MG63 (cell line): ENCODE measurements around the gene SLC30A2. TPM values are rescaled to one million over a fixed set of nuclear protein-coding genes. Genes with fewer than 3 reads are reported as not detected.
A peak's percentile ranks its signal among the peaks of the same experiment; 100 is the strongest.

ENCODE experiments used
- DNase-seq: peaks from one replicate; pipeline ENCODE4 v3.0.0-alpha.2; 2020
- H3K27me3 ChIP-seq: fragments of 250-450 bp; sonication (Bioruptor Pico); 2 replicates; pipeline ENCODE4 v1.5.1; 2020; ENCODE audit warnings: mild to moderate bottlenecking, moderate library complexity
- H3K36me3 ChIP-seq: fragments of 250-450 bp; sonication (Bioruptor Pico); 2 replicates; pipeline ENCODE4 v1.5.1; 2020; ENCODE audit warnings: mild to moderate bottlenecking, moderate library complexity
- H3K4me3 ChIP-seq: fragments of 250-450 bp; sonication (Bioruptor Pico); 2 replicates; pipeline ENCODE4 v1.5.1; 2020; ENCODE audit warnings: mild to moderate bottlenecking, moderate library complexity
- H3K9me3 ChIP-seq: fragments of 250-450 bp; sonication (Bioruptor Pico); 2 replicates; pipeline ENCODE4 v1.5.1; 2020; ENCODE audit warnings: mild to moderate bottlenecking, moderate library complexity
- total RNA-seq: library from RNA; depleted of rRNA; stranded (reverse); fragments of >200 nt; shearing (Covaris generic); gene quantifications from 2 replicates; pipeline ENCODE4 v1.2.3, GENCODE V29; 2014; ENCODE audit warnings: low replicate concordance

The SLC30A2 gene
- total RNA-seq, 1 experiment from 2014 or later: not detected

- no peak for DNase-seq
- H3K27me3 ChIP-seq: peaks cover 25% of the 10 kb centered on the region
- H3K9me3 ChIP-seq: no peaks in the 10 kb centered on the region
- H3K4me3 ChIP-seq: no peak overlapping the region
- H3K36me3 ChIP-seq: no peaks in the 10 kb centered on the region
These were observed 4.3 kb upstream of the SLC30A2 start for GRCh38 chr1:26050248-26050640.

GRCh38 chr1:26049531-26050247 is 3.8 kb upstream of the SLC30A2 start:
- no peaks in the 10 kb centered on the region for H3K36me3 ChIP-seq
- peaks cover 28% of the 10 kb centered on the region for H3K27me3 ChIP-seq
- H3K4me3 ChIP-seq: no peak overlapping the region
- H3K9me3 ChIP-seq: no peaks in the 10 kb centered on the region
- no peak for DNase-seq

GRCh38 chr1:26047278-26047874 is 1.5 kb upstream of the SLC30A2 start:
- DNase-seq: no peak
- Histone ChIP-seq H3K9me3 (no peaks in the 10 kb centered on the region), H3K4me3 (no peak overlapping the region), H3K27me3 (peaks cover 28% of the 10 kb centered on the region), H3K36me3 (no peaks in the 10 kb centered on the region)

GRCh38 chr1:26046246-26047095 is 553 bp upstream of the SLC30A2 start:
- DNase-seq: no peak
- Histone ChIP-seq H3K36me3 (no peaks in the 10 kb centered on the region), H3K4me3 (no peak overlapping the region), H3K27me3 (peaks cover 28% of the 10 kb centered on the region), H3K9me3 (no peaks in the 10 kb centered on the region)

GRCh38 chr1:26044971-26045721 is 772 bp downstream of the SLC30A2 start:
- Histone ChIP-seq H3K36me3 (no peaks in the 10 kb centered on the region), H3K9me3 (no peaks in the 10 kb centered on the region), H3K4me3 (no peak overlapping the region), H3K27me3 (peaks cover 28% of the 10 kb centered on the region)
- DNase-seq: no peak

- H3K36me3 ChIP-seq: no peaks in the 10 kb centered on the region
- H3K27me3 ChIP-seq: peaks cover 28% of the 10 kb centered on the region
- DNase-seq: no peak
- H3K4me3 ChIP-seq: no peak overlapping the region
- no peaks in the 10 kb centered on the region for H3K9me3 ChIP-seq
These were observed 1.5 kb downstream of the SLC30A2 start for GRCh38 chr1:26044414-26044813.

- Histone ChIP-seq H3K9me3 (no peaks in the 10 kb centered on the region), H3K36me3 (no peaks in the 10 kb centered on the region), H3K4me3 (no peak overlapping the region), H3K27me3 (peaks cover 28% of the 10 kb centered on the region)
- DNase-seq: no peak
These were observed 2.2 kb downstream of the SLC30A2 start for GRCh38 chr1:26043765-26044164.

GRCh38 chr1:26041978-26042377 is 3.9 kb downstream of the SLC30A2 start:
- H3K4me3 ChIP-seq: no peak overlapping the region
- H3K36me3 ChIP-seq: no peaks in the 10 kb centered on the region
- no peak for DNase-seq
- H3K27me3 ChIP-seq: peaks cover 21% of the 10 kb centered on the region
- no peaks in the 10 kb centered on the region for H3K9me3 ChIP-seq

- H3K36me3 ChIP-seq: no peaks in the 10 kb centered on the region
- H3K9me3 ChIP-seq: no peaks in the 10 kb centered on the region
- H3K4me3 ChIP-seq: no peak overlapping the region
- H3K27me3 ChIP-seq: peaks cover 15% of the 10 kb centered on the region
- DNase-seq: no peak
These were observed 4.5 kb downstream of the SLC30A2 start for GRCh38 chr1:26041401-26041800.

- H3K9me3 ChIP-seq: no peaks in the 10 kb centered on the region
- H3K27me3 ChIP-seq: no peaks in the 10 kb centered on the region
- no peaks in the 10 kb centered on the region for H3K36me3 ChIP-seq
- no peak overlapping the region for H3K4me3 ChIP-seq
- DNase-seq: no peak
These were observed 7.0 kb downstream of the SLC30A2 start for GRCh38 chr1:26038904-26039303.

GRCh38 chr1:26038477-26038876 is 7.4 kb downstream of the SLC30A2 start:
- DNase-seq: no peak
- Histone ChIP-seq H3K36me3 (no peaks in the 10 kb centered on the region), H3K4me3 (no peak overlapping the region), H3K27me3 (no peaks in the 10 kb centered on the region), H3K9me3 (no peaks in the 10 kb centered on the region)

GRCh38 chr1:26037904-26038303 is 8.0 kb downstream of the SLC30A2 start:
- DNase-seq: no peak
- H3K4me3 ChIP-seq: no peak overlapping the region
- no peaks in the 10 kb centered on the region for H3K36me3 ChIP-seq
- H3K9me3 ChIP-seq: no peaks in the 10 kb centered on the region
- H3K27me3 ChIP-seq: no peaks in the 10 kb centered on the region

GRCh38 chr1:26036756-26037281 is 9.1 kb downstream of the SLC30A2 start:
- Histone ChIP-seq H3K27me3 (no peaks in the 10 kb centered on the region), H3K9me3 (no peaks in the 10 kb centered on the region), H3K4me3 (no peak overlapping the region), H3K36me3 (no peaks in the 10 kb centered on the region)
- DNase-seq: no peak

- peak overlapping the region; percentile 61 for H3K4me3 ChIP-seq
- no peaks in the 10 kb centered on the region for H3K27me3 ChIP-seq
- peak; percentile 67 for DNase-seq
- no peaks in the 10 kb centered on the region for H3K9me3 ChIP-seq
- no peaks in the 10 kb centered on the region for H3K36me3 ChIP-seq
These were observed 9.8 kb downstream of the SLC30A2 start for GRCh38 chr1:26035959-26036755.

- H3K9me3 ChIP-seq: no peaks in the 10 kb centered on the region
- DNase-seq: peak; percentile 93
- H3K4me3 ChIP-seq: peak overlapping the region; percentile 61
- no peaks in the 10 kb centered on the region for H3K36me3 ChIP-seq
- H3K27me3 ChIP-seq: no peaks in the 10 kb centered on the region
These were observed 10.5 kb downstream of the SLC30A2 start for GRCh38 chr1:26035203-26035958.
